MM.1S (cell line): ENCODE data around the gene CNOT6.

ENCODE experiments used
- DNase-seq: peaks from one replicate; pipeline ENCODE4 v3.0.0-alpha.2; 2015
- H2AFZ ChIP-seq: fragments of 300-600 bp; sonication (generic); 2 replicates; pipeline ENCODE4 v1.6.0; 2016; ENCODE audit warnings: antibody characterized with exemption, low read length
- H3F3A ChIP-seq: fragments of 300-600 bp; sonication (generic); 2 replicates; pipeline ENCODE4 v1.6.1; 2016; ENCODE audit warnings: mild to moderate bottlenecking, antibody characterized with exemption, low read length, moderate library complexity, mixed read lengths; ENCODE audit not compliant: insufficient read depth
- H3K27ac ChIP-seq: fragments of 300-600 bp; sonication (generic); 2 replicates; pipeline ENCODE4 v1.5.1; 2016; ENCODE audit warnings: mild to moderate bottlenecking, low read length
- H3K27me3 ChIP-seq: fragments of 300-600 bp; sonication (generic); replicated peaks from 2 replicates; pipeline ENCODE4 v1.6.0; 2016; ENCODE audit warnings: low read length; ENCODE audit not compliant: insufficient read depth
- H3K36me3 ChIP-seq: fragments of 300-600 bp; sonication (generic); replicated peaks from 2 replicates; pipeline ENCODE4 v1.6.1; 2016; ENCODE audit warnings: mild to moderate bottlenecking, low read length, mixed read lengths; ENCODE audit not compliant: insufficient read depth
- H3K4me1 ChIP-seq: fragments of 300-600 bp; sonication (generic); 2 replicates; pipeline ENCODE4 v1.6.1; 2016; ENCODE audit warnings: low read length, mixed read lengths
- H3K4me2 ChIP-seq: fragments of 300-600 bp; sonication (generic); 2 replicates; pipeline ENCODE4 v1.6.0; 2016; ENCODE audit warnings: low read depth, low read length
- H3K4me3 ChIP-seq: fragments of 300-600 bp; sonication (generic); 2 replicates; pipeline ENCODE4 v1.5.1; 2016; ENCODE audit warnings: low read length, mixed read lengths
- H3K79me2 ChIP-seq: fragments of 300-600 bp; sonication (generic); 2 replicates; pipeline ENCODE4 v1.6.1; 2016; ENCODE audit warnings: mixed run types, low read length, mixed read lengths
- H3K9ac ChIP-seq: fragments of 300-600 bp; sonication (generic); 2 replicates; pipeline ENCODE4 v1.6.1; 2016; ENCODE audit warnings: low read length, mixed read lengths
- H3K9me2 ChIP-seq: fragments of 300-600 bp; sonication (generic); replicated peaks from 2 replicates; pipeline ENCODE4 v1.6.1; 2016; ENCODE audit warnings: mild to moderate bottlenecking, low read length, mixed read lengths; ENCODE audit not compliant: insufficient read depth
- H3K9me3 ChIP-seq: fragments of 300-600 bp; sonication (generic); replicated peaks from 2 replicates; pipeline ENCODE4 v1.6.1; 2016; ENCODE audit warnings: mild to moderate bottlenecking, low read length, mixed read lengths; ENCODE audit not compliant: insufficient read depth
- H4K20me1 ChIP-seq: fragments of 300-600 bp; sonication (generic); 2 replicates; pipeline ENCODE4 v1.6.1; 2016; ENCODE audit warnings: mild to moderate bottlenecking, low read length, moderate library complexity, mixed read lengths; ENCODE audit not compliant: insufficient read depth
- CTCF ChIP-seq: fragments of 300-600 bp; sonication (generic); IDR thresholded peaks from 2 replicates; pipeline ENCODE4 v1.5.1; 2016; ENCODE audit warnings: antibody characterized with exemption, low read length, mixed read lengths
- EZH2 ChIP-seq: fragments of 300-600 bp; sonication (generic); optimal IDR thresholded peaks from 2 replicates; pipeline ENCODE3; 2017; ENCODE audit warnings: low read depth, mild to moderate bottlenecking, antibody characterized with exemption, low read length, mixed read lengths
- EZH2phosphoT487 ChIP-seq: fragments of 300-600 bp; sonication (generic); IDR thresholded peaks from 2 replicates; pipeline ENCODE4 v1.6.1; 2018; ENCODE audit warnings: antibody characterized with exemption, low read length

The CNOT6 gene

GRCh38 chr5:180613188-180613813 lies 119.1 kb downstream of the CNOT6 start:
- peaks cover 58% of the 10 kb centered on the region for H3K27me3 ChIP-seq
- H3K9me3 ChIP-seq: no peaks in the 10 kb centered on the region
- no peaks in the 10 kb centered on the region for H3K36me3 ChIP-seq
- H3K79me2 ChIP-seq: no peaks in the 10 kb centered on the region
- TF ChIP-seq EZH2: no peak
- TF ChIP-seq CTCF: no peak
- no peak for TF ChIP-seq EZH2phosphoT487
- DNase-seq: no peak
- no peak overlapping the region for H3K9ac ChIP-seq
- H3K27ac ChIP-seq: no peak overlapping the region
- H4K20me1 ChIP-seq: no peaks in the 10 kb centered on the region
- no peaks in the 10 kb centered on the region for H3F3A ChIP-seq
- no peaks in the 10 kb centered on the region for H3K9me2 ChIP-seq
- no peak overlapping the region for H3K4me3 ChIP-seq
- H3K4me1 ChIP-seq: no peaks in the 10 kb centered on the region
- no peak overlapping the region for H3K4me2 ChIP-seq
- no peak overlapping the region for H2AFZ ChIP-seq

GRCh38 chr5:180613814-180614188 lies 119.6 kb downstream of the CNOT6 start:
- Histone ChIP-seq H2AFZ (no peak overlapping the region), H3K9me2 (no peaks in the 10 kb centered on the region), H3K79me2 (no peaks in the 10 kb centered on the region), H3K27ac (no peak overlapping the region), H3K9ac (no peak overlapping the region), H4K20me1 (no peaks in the 10 kb centered on the region), H3K4me2 (no peak overlapping the region), H3K36me3 (no peaks in the 10 kb centered on the region), H3K9me3 (no peaks in the 10 kb centered on the region), H3K4me1 (no peaks in the 10 kb centered on the region), H3F3A (no peaks in the 10 kb centered on the region), H3K4me3 (no peak overlapping the region), H3K27me3 (peaks cover 54% of the 10 kb centered on the region)
- TF ChIP-seq CTCF: no peak
- TF ChIP-seq EZH2phosphoT487: no peak
- no peak for TF ChIP-seq EZH2
- DNase-seq: no peak

GRCh38 chr5:180618487-180618828 lies 124.3 kb downstream of the CNOT6 start:
- TF ChIP-seq EZH2 (no peak), EZH2phosphoT487 (no peak)
- Histone ChIP-seq H3K4me2 (no peak overlapping the region), H4K20me1 (no peaks in the 10 kb centered on the region), H3K9ac (no peak overlapping the region), H2AFZ (no peak overlapping the region), H3F3A (no peaks in the 10 kb centered on the region), H3K4me1 (no peaks in the 10 kb centered on the region), H3K4me3 (no peak overlapping the region), H3K27ac (no peak overlapping the region), H3K9me2 (no peaks in the 10 kb centered on the region), H3K9me3 (no peaks in the 10 kb centered on the region), H3K27me3 (peaks cover 36% of the 10 kb centered on the region), H3K36me3 (no peaks in the 10 kb centered on the region), H3K79me2 (no peaks in the 10 kb centered on the region)
- no peak for DNase-seq

- H2AFZ ChIP-seq: no peak overlapping the region
- H3K79me2 ChIP-seq: no peaks in the 10 kb centered on the region
- no peaks in the 10 kb centered on the region for H4K20me1 ChIP-seq
- no peaks in the 10 kb centered on the region for H3K9me2 ChIP-seq
- no peaks in the 10 kb centered on the region for H3F3A ChIP-seq
- no peak overlapping the region for H3K4me2 ChIP-seq
- no peak overlapping the region for H3K9ac ChIP-seq
- no peak overlapping the region for H3K4me3 ChIP-seq
- no peaks in the 10 kb centered on the region for H3K4me1 ChIP-seq
- H3K9me3 ChIP-seq: no peaks in the 10 kb centered on the region
- no peak for DNase-seq
- TF ChIP-seq CTCF: no peak
- no peak for TF ChIP-seq EZH2phosphoT487
- TF ChIP-seq EZH2: no peak
- H3K36me3 ChIP-seq: no peaks in the 10 kb centered on the region
- no peak overlapping the region for H3K27ac ChIP-seq
- peaks cover 35% of the 10 kb centered on the region for H3K27me3 ChIP-seq
Observed at GRCh38 chr5:180618829-180619562, 124.8 kb downstream of the CNOT6 start.
